Neutrophil (primary cell): Measurements from ENCODE around the gene TNIK.

Experiments
- H3K27ac ChIP-seq: fragments of 200-600 bp; sonication (generic); 2 replicates; pipeline ENCODE4 v1.5.1; 2016; ENCODE audit warnings: mild to moderate bottlenecking, moderate library complexity
- H3K27me3 ChIP-seq: fragments of 200-600 bp; sonication (generic); 2 replicates; pipeline ENCODE4 v1.6.0; 2016; ENCODE audit warnings: mild to moderate bottlenecking
- H3K36me3 ChIP-seq: fragments of 200-600 bp; sonication (generic); 2 replicates; pipeline ENCODE4 v1.5.1; 2017
- H3K4me1 ChIP-seq, 2 experiments: fragments of 200-600 bp in 1 of 2; sonication (generic) in 1 of 2; 1 replicate in 1 of 2; 2 replicates in 1 of 2; pipeline versions ENCODE4 v1.5.1 to v1.6.1; 2013 to 2016; ENCODE audit warnings: low read depth in 1 of 2, low read length in 1 of 2, mild to moderate bottlenecking in 1 of 2, moderate library complexity in 1 of 2; ENCODE audit not compliant: control insufficient read depth in 1 of 2, insufficient read depth in 1 of 2
- H3K4me3 ChIP-seq, 2 experiments: fragments of 200-600 bp in 1 of 2; sonication (generic) in 1 of 2; 1 replicate in 1 of 2; 2 replicates in 1 of 2; pipeline ENCODE4 v1.5.1; 2013 to 2016; ENCODE audit warnings: low read depth in 1 of 2, low read length in 1 of 2, mild to moderate bottlenecking in 1 of 2, moderate library complexity in 1 of 2
- H3K9me3 ChIP-seq: fragments of 200-600 bp; sonication (generic); 2 replicates; pipeline ENCODE4 v1.5.1; 2016
- CTCF ChIP-seq: fragments of 200-600 bp; sonication (generic); IDR thresholded peaks from 2 replicates; pipeline ENCODE4 v1.5.1; 2016; ENCODE audit warnings: antibody characterized with exemption

TNIK gene

DNA sequence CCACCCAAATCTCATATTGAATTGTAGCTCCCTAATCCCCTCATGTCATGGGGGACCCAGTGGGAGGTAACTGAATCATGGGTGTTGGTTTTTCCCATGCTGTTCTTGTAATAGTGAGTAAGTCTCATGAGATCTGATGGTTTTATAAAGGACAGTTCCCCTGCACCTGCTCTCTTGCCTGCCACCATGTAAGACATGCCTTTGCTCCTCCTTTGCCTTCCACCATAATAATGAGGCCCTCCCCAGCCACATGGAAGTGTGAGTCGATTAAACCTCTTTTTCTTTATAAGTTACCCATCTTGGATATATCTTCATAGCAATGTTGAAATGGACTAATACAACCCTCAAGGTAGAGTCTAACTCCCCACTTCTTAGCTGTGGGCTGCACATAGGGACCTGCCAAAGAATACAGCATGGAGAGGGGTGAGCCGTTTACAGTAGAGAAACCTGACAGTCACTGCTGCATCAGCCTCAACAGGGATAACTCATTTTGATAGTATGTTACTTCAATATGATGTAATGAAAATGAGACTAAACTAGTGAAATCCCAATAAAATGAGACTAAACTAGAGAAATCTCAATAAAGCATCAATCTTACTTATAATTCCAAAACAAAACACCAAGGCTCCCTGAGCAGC is 117.3 kb downstream of the TNIK start:
- H3K36me3 ChIP-seq: no peaks in the 10 kb centered on the region
- no peaks in the 10 kb centered on the region for H3K9me3 ChIP-seq
- no peak overlapping the region for H3K27ac ChIP-seq
- H3K4me1 ChIP-seq: peaks cover 0 to 5% of the 10 kb centered on the region in 2 experiments
- TF ChIP-seq CTCF: no peak
- H3K27me3 ChIP-seq: no peaks in the 10 kb centered on the region
- no peak overlapping the region for H3K4me3 ChIP-seq

- no peaks in the 10 kb centered on the region for H3K9me3 ChIP-seq
- TF ChIP-seq CTCF: no peak
- no peak overlapping the region for H3K27ac ChIP-seq
- H3K27me3 ChIP-seq: no peaks in the 10 kb centered on the region
- no peaks in the 10 kb centered on the region for H3K36me3 ChIP-seq
- no peak overlapping the region for H3K4me3 ChIP-seq
- H3K4me1 ChIP-seq: peaks cover 0 to 5% of the 10 kb centered on the region in 2 experiments
Measured at GRCh38 chr3:171342200-171342599, 118.0 kb downstream of the TNIK start.

DNA sequence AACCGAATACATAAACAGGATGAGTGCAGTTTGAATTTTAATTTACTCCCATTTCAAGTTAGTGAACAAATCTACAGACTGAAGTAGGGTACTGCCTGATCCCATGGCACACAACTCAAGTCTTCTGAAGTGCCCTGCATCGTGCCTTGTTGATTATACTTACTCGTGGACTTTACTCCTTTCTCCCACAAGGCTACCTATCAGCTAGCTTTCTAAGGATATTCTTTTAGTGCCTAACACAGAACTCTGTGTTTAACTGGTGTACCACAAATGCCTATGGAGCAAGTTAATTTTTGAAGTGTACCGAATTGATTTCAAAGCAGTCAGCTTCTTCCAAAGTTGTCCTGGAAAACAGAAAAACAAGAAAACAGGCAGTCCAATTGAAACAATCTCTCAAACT is 119.8 kb downstream of the TNIK start:
- Histone ChIP-seq H3K9me3 (no peaks in the 10 kb centered on the region), H3K4me1 (no peaks in the 10 kb centered on the region), H3K27me3 (no peaks in the 10 kb centered on the region), H3K4me3 (no peak overlapping the region), H3K27ac (no peak overlapping the region), H3K36me3 (no peaks in the 10 kb centered on the region)
- no peak for TF ChIP-seq CTCF

- H3K4me1 ChIP-seq: no peaks in the 10 kb centered on the region
- H3K27me3 ChIP-seq: no peaks in the 10 kb centered on the region
- H3K9me3 ChIP-seq: no peaks in the 10 kb centered on the region
- no peak for TF ChIP-seq CTCF
- H3K4me3 ChIP-seq: no peak overlapping the region
- no peak overlapping the region for H3K27ac ChIP-seq
- no peaks in the 10 kb centered on the region for H3K36me3 ChIP-seq
Measured at GRCh38 chr3:171339598-171339997, 120.6 kb downstream of the TNIK start.

DNA sequence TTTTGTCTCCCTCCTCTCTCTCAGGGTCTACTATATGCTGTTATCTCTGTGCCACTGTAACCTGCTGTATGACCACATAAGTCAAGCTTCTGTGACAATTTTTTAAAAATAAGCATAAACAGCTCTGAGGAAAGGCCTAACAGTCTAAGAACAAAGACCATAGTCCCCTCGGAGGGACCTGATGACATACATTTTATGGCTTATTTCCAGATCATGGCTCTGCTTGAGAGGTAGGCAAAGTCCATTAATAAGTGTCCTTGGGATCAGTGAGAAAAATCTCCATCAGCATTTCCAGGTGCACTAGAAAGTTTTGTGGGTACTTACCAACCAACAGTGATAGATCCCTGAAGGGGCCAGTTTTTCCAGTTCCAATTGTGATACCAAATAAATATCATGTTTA is 123.8 kb downstream of the TNIK start:
- H3K27ac ChIP-seq: no peak overlapping the region
- no peaks in the 10 kb centered on the region for H3K4me1 ChIP-seq
- no peaks in the 10 kb centered on the region for H3K9me3 ChIP-seq
- no peak for TF ChIP-seq CTCF
- no peaks in the 10 kb centered on the region for H3K36me3 ChIP-seq
- H3K4me3 ChIP-seq: no peak overlapping the region
- H3K27me3 ChIP-seq: no peaks in the 10 kb centered on the region
